Right atrium auricular region (tissue), 2 donors: ENCODE measurements around the gene AHCTF1. TPM values are rescaled to one million over a fixed set of nuclear protein-coding genes. Genes with fewer than 3 reads are reported as not detected.
"Not testable (repeated sequence)": the region's sequence is repeated elsewhere in the genome, so short reads cannot be mapped to it uniquely, and the experiment has no call there.

Source experiments
- DNase-seq: peaks from one replicate; pipeline ENCODE4 v3.0.0-alpha.2; 2019; ENCODE audit warnings: low spot score
- H3K27ac ChIP-seq, 2 donors: fragments of 200-600 bp; sonication (generic); 1 replicate in 1 of 2; 2 replicates in 1 of 2; pipeline ENCODE4 v1.5.1; 2016 to 2019
- H3K27me3 ChIP-seq, 2 donors: fragments of 200-600 bp; sonication (generic); one replicate each; pipeline versions ENCODE4 v1.5.1 to v1.6.0; 2017 to 2019
- H3K36me3 ChIP-seq: fragments of 200-600 bp; sonication (generic); one replicate; pipeline ENCODE4 v1.5.1; 2016
- H3K4me1 ChIP-seq, 2 donors: fragments of 200-600 bp; sonication (generic); one replicate each; pipeline versions ENCODE4 v1.5.1 to v1.6.0; 2017 to 2019
- H3K4me3 ChIP-seq, 2 donors: fragments of 200-600 bp; sonication (generic); 1 replicate in 1 of 2; 2 replicates in 1 of 2; pipeline ENCODE4 v1.5.1; 2017 to 2019; ENCODE audit warnings: mild to moderate bottlenecking in 1 of 2, moderate library complexity in 1 of 2
- H3K9me3 ChIP-seq, 2 donors: fragments of 200-600 bp; sonication (generic); one replicate each; pipeline ENCODE4 v1.5.1; 2019
- CTCF ChIP-seq, 2 donors: fragments of 200-600 bp; sonication (generic); IDR thresholded peaks; one replicate each; pipeline ENCODE4 v1.5.1; 2019; ENCODE audit warnings: antibody characterized with exemption in 2 of 2
- total RNA-seq, 2 donors: library from RNA; depleted of rRNA; stranded (reverse); fragments of >200 nt; gene quantifications; one replicate each; pipeline ENCODE4 v1.1.0, GENCODE V29; 2016

The AHCTF1 gene
- total RNA-seq, 2 donors from 2014 or later, result 21.6 to 24.4 TPM

- no peak overlapping the region for H3K27ac ChIP-seq
- peaks cover 56% of the 10 kb centered on the region for H3K36me3 ChIP-seq
- no peaks in the 10 kb centered on the region for H3K27me3 ChIP-seq
- H3K4me1 ChIP-seq, result no peaks in the 10 kb centered on the region
- no peaks in the 10 kb centered on the region for H3K9me3 ChIP-seq
- no peak for TF ChIP-seq CTCF (IDR thresholded peaks at IDR 0.05)
- DNase-seq, result no peak
- H3K4me3 ChIP-seq, result no peak overlapping the region
Measured at GRCh38 chr1:246843876-246844275, 87.9 kb downstream of the AHCTF1 start.

DNA sequence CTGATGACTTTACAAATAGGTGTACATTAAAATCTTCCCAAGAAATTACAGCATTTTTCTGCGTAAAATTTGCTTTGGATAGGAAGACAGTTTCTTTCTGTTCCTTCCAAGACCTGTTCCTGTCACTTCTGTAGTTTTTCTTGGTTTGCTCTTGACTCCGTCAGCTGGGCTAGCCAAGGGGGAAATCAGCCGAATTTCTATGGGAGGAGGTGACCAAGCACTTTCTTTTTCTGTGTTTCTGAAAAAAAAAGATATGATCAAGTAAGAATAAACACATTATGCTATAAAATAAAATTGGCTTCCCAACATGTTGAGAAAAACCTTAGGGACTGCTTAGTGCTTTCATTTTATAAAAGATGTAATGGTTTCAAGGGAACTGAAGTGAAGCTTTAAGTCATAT is 91.0 kb downstream of the AHCTF1 start:
- not testable (repeated sequence) for H3K4me1 ChIP-seq, H3K4me3 ChIP-seq, H3K9me3 ChIP-seq, H3K27me3 ChIP-seq, DNase-seq, H3K27ac ChIP-seq
- peaks cover 30% of the 10 kb centered on the region for H3K36me3 ChIP-seq

GRCh38 chr1:246838118-246838456 is 93.7 kb downstream of the AHCTF1 start:
- no peaks in the 10 kb centered on the region for H3K9me3 ChIP-seq
- H3K27ac ChIP-seq, result no peak overlapping the region
- DNase-seq, result no peak
- no peak for TF ChIP-seq CTCF (IDR thresholded peaks at IDR 0.05)
- peaks cover 26% of the 10 kb centered on the region for H3K36me3 ChIP-seq
- H3K4me1 ChIP-seq, result no peaks in the 10 kb centered on the region
- no peak overlapping the region for H3K4me3 ChIP-seq
- H3K27me3 ChIP-seq, result no peaks in the 10 kb centered on the region

GRCh38 chr1:246837418-246838117 is 94.2 kb downstream of the AHCTF1 start:
- DNase-seq, result no peak
- H3K27me3 ChIP-seq, result no peaks in the 10 kb centered on the region
- peaks cover 21% of the 10 kb centered on the region for H3K36me3 ChIP-seq
- H3K27ac ChIP-seq, result no peak overlapping the region
- H3K9me3 ChIP-seq, result no peaks in the 10 kb centered on the region
- TF ChIP-seq CTCF (IDR thresholded peaks at IDR 0.05), result no peak
- H3K4me1 ChIP-seq, result no peaks in the 10 kb centered on the region
- H3K4me3 ChIP-seq, result no peak overlapping the region

GRCh38 chr1:246836209-246836966 is 95.4 kb downstream of the AHCTF1 start:
- TF ChIP-seq CTCF (IDR thresholded peaks at IDR 0.05), result no peak
- Histone ChIP-seq H3K4me3 (no peak overlapping the region), H3K36me3 (peaks cover 9% of the 10 kb centered on the region), H3K9me3 (no peaks in the 10 kb centered on the region), H3K4me1 (no peaks in the 10 kb centered on the region), H3K27ac (no peak overlapping the region), H3K27me3 (no peaks in the 10 kb centered on the region)
- no peak for DNase-seq

- no peak overlapping the region for H3K27ac ChIP-seq
- no peaks in the 10 kb centered on the region for H3K27me3 ChIP-seq
- TF ChIP-seq CTCF (IDR thresholded peaks at IDR 0.05), result no peak
- DNase-seq, result no peak
- H3K4me3 ChIP-seq, result no peak overlapping the region
- H3K9me3 ChIP-seq, result peaks cover 0 to 8% of the 10 kb centered on the region in 2 donors
- no peaks in the 10 kb centered on the region for H3K4me1 ChIP-seq
- H3K36me3 ChIP-seq, result no peaks in the 10 kb centered on the region
Measured at GRCh38 chr1:246831543-246831942, 100.2 kb downstream of the AHCTF1 start.
